ENCODE measurements around the gene TEC.

The TEC gene

DNA sequence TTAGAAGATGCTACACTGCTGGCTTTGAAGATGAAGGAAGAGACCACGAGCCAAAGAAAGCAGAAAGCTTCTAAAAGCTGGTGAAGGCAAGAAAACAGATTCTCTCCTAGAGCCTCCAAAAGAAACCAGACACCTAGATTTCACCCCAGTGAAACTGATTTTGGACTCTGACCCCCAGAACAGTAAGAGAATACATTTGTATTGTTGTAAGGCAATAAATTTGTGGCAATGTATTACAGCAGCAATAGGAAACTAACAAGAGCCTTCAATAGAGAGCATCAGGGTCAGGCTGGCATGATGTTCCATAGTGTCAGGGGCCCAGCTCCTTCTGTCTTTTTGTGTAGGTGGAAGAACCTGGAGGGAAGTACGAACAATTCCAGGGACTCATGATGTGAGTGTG is 6.0 kb upstream of the TEC start:
- H3K4me3 ChIP-seq (ENCODE audit: low read length in 2 of 2), result no peak overlapping the region
- H3K4me2 ChIP-seq (ENCODE audit: insufficient read depth, low read length, poor library complexity, severe bottlenecking), result no peak overlapping the region
- H3K9me3 ChIP-seq (replicated peaks in 1 of 2; ENCODE audit: control insufficient read depth in 2 of 2, insufficient read depth in 1 of 2, low read depth in 1 of 2, low read length in 2 of 2), result peaks cover 2 to 10% of the 10 kb centered on the region in 2 donors
- H2BK120ac ChIP-seq (ENCODE audit: low read depth, low read length), result no peak overlapping the region
- H3K27ac ChIP-seq (replicated peaks; ENCODE audit: low read length), result no peak overlapping the region
- no peaks in the 10 kb centered on the region for H3K79me1 ChIP-seq (ENCODE audit: low read depth, low read length)
- H2BK5ac ChIP-seq (ENCODE audit: low read length), result no peak overlapping the region
- no CpG with 5 or more reads among the region's 2 CpGs for WGBS, 2 donors (ENCODE audit: extremely low coverage in 2 of 2, insufficient read length in 2 of 2, insufficient replicate concordance in 1 of 2)
- H3K14ac ChIP-seq (ENCODE audit: low read length), result no peak overlapping the region
- H3K36me3 ChIP-seq (replicated peaks in 1 of 2; ENCODE audit: control insufficient read depth in 2 of 2, insufficient read depth in 2 of 2, low read length in 2 of 2), result no peaks in the 10 kb centered on the region
- no peaks in the 10 kb centered on the region for H3K4me1 ChIP-seq (ENCODE audit: control insufficient read depth in 2 of 2, insufficient read depth in 1 of 2, low read depth in 1 of 2, low read length in 2 of 2)
- DNase-seq (ENCODE audit: low spot score), result no peak
- no peak overlapping the region for H2AK5ac ChIP-seq (ENCODE audit: low read depth, low read length)
- peaks cover 0 to 13% (median 0%) of the 10 kb centered on the region in 3 experiments for H3K27me3 ChIP-seq (ENCODE audit: control insufficient read depth in 3 of 3, insufficient read depth in 3 of 3, low read depth in 1 of 3, low read length in 3 of 3)
- H2AFZ ChIP-seq (ENCODE audit: low read length), result no peak overlapping the region
- no peak overlapping the region for H3K4ac ChIP-seq (ENCODE audit: low read length)
- no peak overlapping the region for H2BK12ac ChIP-seq (ENCODE audit: low read length)
- H2BK15ac ChIP-seq (ENCODE audit: low read length), result no peak overlapping the region
- no peak overlapping the region for H4K8ac ChIP-seq (ENCODE audit: low read depth, low read length)
- no peak overlapping the region for H3K23ac ChIP-seq (ENCODE audit: low read depth, low read length, poor library complexity)
- no peak overlapping the region for H4K91ac ChIP-seq (ENCODE audit: low read depth, low read length, poor library complexity)
- H3K9ac ChIP-seq (ENCODE audit: low read depth, low read length, poor library complexity), result no peak overlapping the region
- no peak overlapping the region for H3K18ac ChIP-seq (ENCODE audit: low read length)

DNA sequence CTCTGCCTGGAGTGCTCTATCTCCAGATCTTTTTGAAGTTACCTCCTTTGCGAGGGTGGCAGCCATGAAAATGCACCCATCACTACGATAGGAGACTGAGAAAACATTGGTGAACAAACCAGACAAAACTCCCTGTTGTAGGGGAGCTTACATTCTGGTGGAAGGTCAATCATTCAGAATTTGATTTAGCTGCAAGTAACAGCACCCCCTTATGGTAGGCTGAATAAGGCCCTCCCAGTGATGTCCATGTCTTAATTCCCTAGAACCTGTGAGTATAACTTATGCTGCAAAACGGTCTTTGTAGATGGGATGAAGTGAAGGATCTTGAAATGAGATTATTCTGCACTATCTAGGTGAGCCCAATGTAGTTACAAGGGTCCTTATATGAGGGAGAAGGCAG is 5.6 kb upstream of the TEC start:
- DNase-seq (ENCODE audit: low spot score), result no peak
- Histone ChIP-seq H2AFZ (ENCODE audit: low read length) (no peak overlapping the region), H3K27me3 (ENCODE audit: control insufficient read depth in 3 of 3, insufficient read depth in 3 of 3, low read depth in 1 of 3, low read length in 3 of 3) (peaks cover 0 to 18% (median 0%) of the 10 kb centered on the region in 3 experiments), H2AK5ac (ENCODE audit: low read depth, low read length) (no peak overlapping the region), H3K9me3 (replicated peaks in 1 of 2; ENCODE audit: control insufficient read depth in 2 of 2, insufficient read depth in 1 of 2, low read depth in 1 of 2, low read length in 2 of 2) (peaks cover 2 to 10% of the 10 kb centered on the region in 2 donors), H2BK5ac (ENCODE audit: low read length) (no peak overlapping the region), H2BK120ac (ENCODE audit: low read depth, low read length) (no peak overlapping the region), H3K23ac (ENCODE audit: low read depth, low read length, poor library complexity) (no peak overlapping the region), H3K4ac (ENCODE audit: low read length) (no peak overlapping the region), H4K8ac (ENCODE audit: low read depth, low read length) (no peak overlapping the region), H3K27ac (replicated peaks; ENCODE audit: low read length) (no peak overlapping the region), H3K36me3 (replicated peaks in 1 of 2; ENCODE audit: control insufficient read depth in 2 of 2, insufficient read depth in 2 of 2, low read length in 2 of 2) (no peaks in the 10 kb centered on the region), H3K79me1 (ENCODE audit: low read depth, low read length) (no peaks in the 10 kb centered on the region), H3K14ac (ENCODE audit: low read length) (no peak overlapping the region), H3K4me1 (ENCODE audit: control insufficient read depth in 2 of 2, insufficient read depth in 1 of 2, low read depth in 1 of 2, low read length in 2 of 2) (no peaks in the 10 kb centered on the region), H3K9ac (ENCODE audit: low read depth, low read length, poor library complexity) (no peak overlapping the region), H4K91ac (ENCODE audit: low read depth, low read length, poor library complexity) (no peak overlapping the region), H2BK15ac (ENCODE audit: low read length) (no peak overlapping the region), H3K18ac (ENCODE audit: low read length) (no peak overlapping the region), H2BK12ac (ENCODE audit: low read length) (no peak overlapping the region), H3K4me3 (ENCODE audit: low read length in 2 of 2) (no peak overlapping the region), H3K4me2 (ENCODE audit: insufficient read depth, low read length, poor library complexity, severe bottlenecking) (no peak overlapping the region)
- WGBS, 2 donors (ENCODE audit: extremely low coverage in 2 of 2, insufficient read length in 2 of 2, insufficient replicate concordance in 1 of 2), result no CpG with 5 or more reads among the region's 3 CpGs

DNA sequence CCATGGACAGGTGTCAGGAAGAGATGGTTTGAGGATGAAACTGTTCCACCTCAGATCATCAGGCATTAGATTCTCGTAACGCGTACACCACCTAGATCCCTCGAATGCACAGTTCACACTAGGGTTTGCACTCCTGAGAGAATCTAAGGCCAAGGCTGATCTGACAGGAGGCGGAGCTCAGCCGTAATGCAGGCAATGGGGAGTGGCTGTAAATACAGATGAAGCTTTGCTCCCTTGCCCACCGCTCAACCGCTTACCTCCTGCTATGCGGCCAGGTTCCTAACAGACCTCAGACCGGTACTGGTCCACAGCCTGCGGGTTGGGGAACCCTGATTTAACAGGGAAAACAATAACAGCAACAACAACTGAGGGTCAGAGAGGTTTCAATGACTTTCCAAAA is 2.0 kb upstream of the TEC start:
- Histone ChIP-seq H2BK5ac (ENCODE audit: low read length) (no peak overlapping the region), H2BK120ac (ENCODE audit: low read depth, low read length) (no peak overlapping the region), H2BK15ac (ENCODE audit: low read length) (no peak overlapping the region), H3K36me3 (replicated peaks in 1 of 2; ENCODE audit: control insufficient read depth in 2 of 2, insufficient read depth in 2 of 2, low read length in 2 of 2) (no peaks in the 10 kb centered on the region), H3K14ac (ENCODE audit: low read length) (no peak overlapping the region), H3K27ac (replicated peaks; ENCODE audit: low read length) (no peak overlapping the region), H3K4ac (ENCODE audit: low read length) (no peak overlapping the region), H3K79me1 (ENCODE audit: low read depth, low read length) (no peaks in the 10 kb centered on the region), H3K4me3 (ENCODE audit: low read length in 2 of 2) (no peak overlapping the region), H3K27me3 (ENCODE audit: control insufficient read depth in 3 of 3, insufficient read depth in 3 of 3, low read depth in 1 of 3, low read length in 3 of 3) (peaks cover 0 to 49% (median 9%) of the 10 kb centered on the region in 3 experiments), H3K4me1 (ENCODE audit: control insufficient read depth in 2 of 2, insufficient read depth in 1 of 2, low read depth in 1 of 2, low read length in 2 of 2) (no peaks in the 10 kb centered on the region), H3K23ac (ENCODE audit: low read depth, low read length, poor library complexity) (no peak overlapping the region), H3K9me3 (replicated peaks in 1 of 2; ENCODE audit: control insufficient read depth in 2 of 2, insufficient read depth in 1 of 2, low read depth in 1 of 2, low read length in 2 of 2) (peaks cover 2 to 10% of the 10 kb centered on the region in 2 donors), H3K18ac (ENCODE audit: low read length) (no peak overlapping the region), H2BK12ac (ENCODE audit: low read length) (no peak overlapping the region), H3K9ac (ENCODE audit: low read depth, low read length, poor library complexity) (no peak overlapping the region), H2AFZ (ENCODE audit: low read length) (no peak overlapping the region), H2AK5ac (ENCODE audit: low read depth, low read length) (no peak overlapping the region), H3K4me2 (ENCODE audit: insufficient read depth, low read length, poor library complexity, severe bottlenecking) (no peak overlapping the region), H4K91ac (ENCODE audit: low read depth, low read length, poor library complexity) (no peak overlapping the region), H4K8ac (ENCODE audit: low read depth, low read length) (no peak overlapping the region)
- no peak for DNase-seq (ENCODE audit: low spot score)
- WGBS, 2 donors (ENCODE audit: extremely low coverage in 2 of 2, insufficient read length in 2 of 2, insufficient replicate concordance in 1 of 2), result no CpG with 5 or more reads among the region's 11 CpGs

DNA sequence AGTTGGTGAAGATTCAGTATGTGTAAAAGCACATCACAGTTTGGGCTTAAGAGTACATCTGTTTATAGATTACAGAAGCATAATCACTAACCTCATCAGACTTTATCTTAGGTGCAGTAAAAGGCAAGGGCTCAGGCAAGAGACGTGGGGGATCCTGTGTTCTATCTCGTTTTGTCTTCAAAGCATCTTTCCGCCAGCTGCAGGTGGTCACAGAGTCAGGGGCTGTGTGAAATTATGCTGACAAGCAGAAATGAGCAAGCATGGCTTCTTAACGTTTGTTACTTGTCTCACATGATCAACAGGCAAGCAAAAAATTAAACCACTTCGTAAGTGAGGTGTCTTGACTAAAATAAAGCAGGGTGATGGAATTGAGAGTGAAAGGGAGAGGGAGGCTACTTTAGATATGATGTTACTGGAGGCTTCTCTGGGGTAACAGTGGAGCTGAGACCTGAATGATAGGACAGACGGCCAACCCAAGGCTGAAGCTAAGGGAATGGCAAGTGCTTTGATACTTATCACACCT is 1.4 kb upstream of the TEC start:
- no peak overlapping the region for H3K4me2 ChIP-seq (ENCODE audit: insufficient read depth, low read length, poor library complexity, severe bottlenecking)
- H3K4me3 ChIP-seq (ENCODE audit: low read length in 2 of 2), result no peak overlapping the region
- H3K4me1 ChIP-seq (ENCODE audit: control insufficient read depth in 2 of 2, insufficient read depth in 1 of 2, low read depth in 1 of 2, low read length in 2 of 2), result no peaks in the 10 kb centered on the region
- DNase-seq (ENCODE audit: low spot score), result no peak
- H3K9me3 ChIP-seq (replicated peaks in 1 of 2; ENCODE audit: control insufficient read depth in 2 of 2, insufficient read depth in 1 of 2, low read depth in 1 of 2, low read length in 2 of 2), result peaks cover 2 to 10% of the 10 kb centered on the region in 2 donors
- H3K14ac ChIP-seq (ENCODE audit: low read length), result no peak overlapping the region
- no peak overlapping the region for H2BK15ac ChIP-seq (ENCODE audit: low read length)
- H3K36me3 ChIP-seq (replicated peaks in 1 of 2; ENCODE audit: control insufficient read depth in 2 of 2, insufficient read depth in 2 of 2, low read length in 2 of 2), result no peaks in the 10 kb centered on the region
- H2BK5ac ChIP-seq (ENCODE audit: low read length), result no peak overlapping the region
- H3K9ac ChIP-seq (ENCODE audit: low read depth, low read length, poor library complexity), result no peak overlapping the region
- H3K4ac ChIP-seq (ENCODE audit: low read length), result no peak overlapping the region
- H2BK120ac ChIP-seq (ENCODE audit: low read depth, low read length), result no peak overlapping the region
- H3K27me3 ChIP-seq (ENCODE audit: control insufficient read depth in 3 of 3, insufficient read depth in 3 of 3, low read depth in 1 of 3, low read length in 3 of 3), result peaks cover 0 to 49% (median 9%) of the 10 kb centered on the region in 3 experiments
- H3K79me1 ChIP-seq (ENCODE audit: low read depth, low read length), result no peaks in the 10 kb centered on the region
- H3K18ac ChIP-seq (ENCODE audit: low read length), result no peak overlapping the region
- no peak overlapping the region for H4K91ac ChIP-seq (ENCODE audit: low read depth, low read length, poor library complexity)
- no peak overlapping the region for H4K8ac ChIP-seq (ENCODE audit: low read depth, low read length)
- no peak overlapping the region for H2BK12ac ChIP-seq (ENCODE audit: low read length)
- H2AFZ ChIP-seq (ENCODE audit: low read length), result no peak overlapping the region
- WGBS, 2 donors (ENCODE audit: extremely low coverage in 2 of 2, insufficient read length in 2 of 2, insufficient replicate concordance in 1 of 2), result no CpG with 5 or more reads among the region's 6 CpGs
- no peak overlapping the region for H3K27ac ChIP-seq (replicated peaks; ENCODE audit: low read length)
- no peak overlapping the region for H2AK5ac ChIP-seq (ENCODE audit: low read depth, low read length)
- no peak overlapping the region for H3K23ac ChIP-seq (ENCODE audit: low read depth, low read length, poor library complexity)

All from neuronal stem cell (in vitro differentiated cells).